Central memory CD8-positive, alpha-beta T cell (primary cell): ENCODE results near the gene ELMOD1.
"Not testable (repeated sequence)": the region's sequence is repeated elsewhere in the genome, so short reads cannot be mapped to it uniquely, and the experiment has no call there.

Source experiments
- ATAC-seq: fragments of 150-1000 bp; cut with Tn5 transposase; replicated peaks from 2 replicates; pipeline ENCODE4 v1.10.0; 2022; ENCODE audit warnings: mild to moderate bottlenecking, moderate FRiP score, moderate number of reproducible peaks; ENCODE audit not compliant: poor library complexity, severe bottlenecking; ENCODE audit errors: extremely low read depth
- DNase-seq, 2 donors: peaks; one replicate each; pipeline ENCODE4 v3.0.0; 2021; ENCODE audit warnings: low spot score in 2 of 2
- H3K27ac Mint-ChIP-seq: one replicate; pipeline ENCODE4 v1.8.0; 2022; ENCODE audit warnings: low read depth, mild to moderate bottlenecking, moderate library complexity, mixed read lengths
- H3K27me3 Mint-ChIP-seq: one replicate; pipeline ENCODE4 v1.8.0; 2022; ENCODE audit warnings: mixed read lengths
- H3K36me3 Mint-ChIP-seq: one replicate; pipeline ENCODE4 v1.8.0; 2022; ENCODE audit warnings: mild to moderate bottlenecking, moderate library complexity, mixed read lengths; ENCODE audit not compliant: insufficient read depth
- H3K4me1 Mint-ChIP-seq: one replicate; pipeline ENCODE4 v1.8.0; 2022; ENCODE audit warnings: mixed read lengths
- H3K4me3 Mint-ChIP-seq: one replicate; pipeline ENCODE4 v1.8.0; 2022; ENCODE audit warnings: mild to moderate bottlenecking, moderate library complexity, mixed read lengths
- H3K9me3 Mint-ChIP-seq: one replicate; pipeline ENCODE4 v1.8.0; 2022; ENCODE audit warnings: mixed read lengths

Gene ELMOD1

GRCh38 chr11:107590460-107591377 is at the start of gene ELMOD1:
Gene ELMOD1 (plus strand): TSS chr11:107591147. CDS start chr11:107618190, 27,043 bp downstream.
- peak within 1 kb of the TSS; percentile 82 for H3K4me3 Mint-ChIP-seq
- DNase-seq, result peak in 1 of 2 donors; percentile 17

GRCh38 chr11:107545101-107545514 is 45.8 kb upstream of the ELMOD1 start:
- DNase-seq (no peak), ATAC-seq (no peak)
- Mint-ChIP-seq H3K4me1 (peaks cover 8% of the 10 kb centered on the region), H3K4me3 (no peak overlapping the region), H3K36me3 (peaks cover 36% of the 10 kb centered on the region), H3K27me3 (no peaks in the 10 kb centered on the region), H3K9me3 (no peaks in the 10 kb centered on the region), H3K27ac (no peak overlapping the region)

More at GRCh38 chr11:107590460-107591377, at the start of gene ELMOD1:
- Mint-ChIP-seq H3K36me3 (peaks cover 13% of the 10 kb centered on the region), H3K4me1 (peaks cover 23% of the 10 kb centered on the region), H3K9me3 (no peaks in the 10 kb centered on the region), H3K27ac (peak within 1 kb of the TSS; percentile 79), H3K27me3 (peaks cover 90% of the 10 kb centered on the region)
- peak; percentile 52 for ATAC-seq

- ATAC-seq, result no peak
- Mint-ChIP-seq H3K36me3 (peaks cover 41% of the 10 kb centered on the region), H3K27me3 (no peaks in the 10 kb centered on the region), H3K4me1 (no peaks in the 10 kb centered on the region), H3K27ac (no peak overlapping the region), H3K9me3 (no peaks in the 10 kb centered on the region), H3K4me3 (no peak overlapping the region)
- no peak for DNase-seq
Measured at GRCh38 chr11:107547961-107548360, 43.0 kb upstream of the ELMOD1 start.

GRCh38 chr11:107549253-107549953 is 41.5 kb upstream of the ELMOD1 start:
- Mint-ChIP-seq H3K27me3 (no peaks in the 10 kb centered on the region), H3K36me3 (peaks cover 50% of the 10 kb centered on the region), H3K27ac (no peak overlapping the region), H3K4me1 (no peaks in the 10 kb centered on the region), H3K4me3 (no peak overlapping the region), H3K9me3 (no peaks in the 10 kb centered on the region)
- DNase-seq (no peak), ATAC-seq (peak; percentile 32)

DNA sequence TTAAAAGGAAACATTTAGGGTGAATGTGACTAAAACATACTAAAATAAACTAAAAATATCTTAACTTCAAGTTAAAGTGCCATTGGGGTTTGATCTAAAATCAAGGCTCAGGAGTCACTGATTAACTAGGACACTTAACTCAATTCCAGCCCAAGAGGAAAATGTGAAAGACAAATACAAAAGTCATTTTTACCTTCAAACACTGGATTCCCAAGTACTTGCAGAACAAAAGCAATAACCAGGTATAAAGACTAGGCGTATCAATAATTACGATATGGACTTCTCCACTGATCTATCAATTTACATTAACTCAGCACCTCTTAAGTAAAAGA is 41.0 kb upstream of the ELMOD1 start:
- Mint-ChIP-seq H3K4me3 (no peak overlapping the region), H3K27me3 (no peaks in the 10 kb centered on the region), H3K4me1 (no peaks in the 10 kb centered on the region), H3K27ac (no peak overlapping the region), H3K9me3 (no peaks in the 10 kb centered on the region), H3K36me3 (peaks cover 46% of the 10 kb centered on the region)
- ATAC-seq (no peak), DNase-seq (no peak)

GRCh38 chr11:107550304-107550703 is 40.6 kb upstream of the ELMOD1 start:
- Mint-ChIP-seq H3K27ac (no peak overlapping the region), H3K9me3 (no peaks in the 10 kb centered on the region), H3K4me3 (no peak overlapping the region), H3K27me3 (no peaks in the 10 kb centered on the region), H3K4me1 (no peaks in the 10 kb centered on the region), H3K36me3 (peaks cover 46% of the 10 kb centered on the region)
- no peak for DNase-seq
- ATAC-seq, result no peak

- Mint-ChIP-seq H3K27me3 (no peaks in the 10 kb centered on the region), H3K9me3 (no peaks in the 10 kb centered on the region), H3K27ac (no peak overlapping the region), H3K4me1 (peaks cover 35% of the 10 kb centered on the region), H3K36me3 (peaks cover 11% of the 10 kb centered on the region), H3K4me3 (no peak overlapping the region)
- no peak for DNase-seq
- ATAC-seq, result no peak
Measured at GRCh38 chr11:107561688-107562087, 29.3 kb upstream of the ELMOD1 start.

DNA sequence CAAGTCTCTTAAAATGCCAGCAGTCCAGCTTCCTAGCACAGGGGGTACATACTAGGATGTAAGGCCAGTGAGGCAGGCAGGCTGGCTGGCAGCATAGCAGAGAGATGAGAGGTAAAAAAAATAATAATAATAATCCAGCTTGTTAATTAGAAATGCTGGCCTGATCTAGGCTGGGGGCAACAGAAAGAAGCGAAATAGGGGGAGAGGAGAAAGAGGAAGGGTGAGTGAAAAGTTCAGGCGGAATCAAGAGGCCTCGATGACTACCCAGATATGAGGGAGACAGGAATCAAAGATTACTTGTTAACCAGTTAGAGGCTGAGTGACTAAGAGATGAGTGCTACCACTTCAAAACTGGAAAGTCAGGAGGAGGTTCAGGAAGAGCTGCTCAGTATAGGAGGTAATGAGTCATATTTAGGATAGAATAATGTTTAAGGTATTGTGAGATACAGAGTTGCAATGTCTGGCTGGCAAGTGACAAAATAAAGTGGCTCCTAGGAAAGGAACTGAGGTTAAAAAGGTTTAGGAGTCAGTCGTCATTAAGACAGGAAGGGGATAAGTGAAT is 28.2 kb upstream of the ELMOD1 start:
- H3K4me3 Mint-ChIP-seq, result no peak overlapping the region
- DNase-seq, result no peak
- no peak for ATAC-seq
- no peaks in the 10 kb centered on the region for H3K9me3 Mint-ChIP-seq
- peaks cover 10% of the 10 kb centered on the region for H3K36me3 Mint-ChIP-seq
- H3K4me1 Mint-ChIP-seq, result peaks cover 36% of the 10 kb centered on the region
- no peaks in the 10 kb centered on the region for H3K27me3 Mint-ChIP-seq
- H3K27ac Mint-ChIP-seq, result peak overlapping the region; percentile 80

- ATAC-seq (no peak), DNase-seq (no peak)
- Mint-ChIP-seq H3K27ac (no peak overlapping the region), H3K27me3 (no peaks in the 10 kb centered on the region), H3K4me3 (no peak overlapping the region), H3K9me3 (no peaks in the 10 kb centered on the region), H3K4me1 (peaks cover 36% of the 10 kb centered on the region), H3K36me3 (peaks cover 10% of the 10 kb centered on the region)
Measured at GRCh38 chr11:107563702-107564101, 27.2 kb upstream of the ELMOD1 start.

DNA sequence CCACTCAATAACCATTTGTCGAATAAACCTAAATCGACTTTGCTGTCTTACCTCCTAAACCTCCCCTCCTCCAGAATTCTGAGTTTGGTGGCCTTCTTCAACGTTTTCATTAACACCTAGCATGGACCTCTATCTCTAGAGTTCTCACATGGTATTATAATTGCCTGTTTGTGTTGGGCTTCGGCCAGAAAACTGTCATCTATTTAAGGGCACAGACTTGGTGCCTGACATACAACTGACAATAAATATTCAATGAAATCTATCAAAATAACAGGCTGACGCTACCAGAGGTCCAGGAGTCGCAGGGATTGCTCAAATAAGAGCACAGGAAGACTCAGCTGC is 26.1 kb upstream of the ELMOD1 start:
- no peak for DNase-seq
- peaks cover 7% of the 10 kb centered on the region for H3K36me3 Mint-ChIP-seq
- peak overlapping the region; percentile 92 for H3K27ac Mint-ChIP-seq
- ATAC-seq, result no peak
- peak overlapping the region; percentile 97 for H3K4me3 Mint-ChIP-seq
- H3K9me3 Mint-ChIP-seq, result no peaks in the 10 kb centered on the region
- H3K27me3 Mint-ChIP-seq, result no peaks in the 10 kb centered on the region
- H3K4me1 Mint-ChIP-seq, result peaks cover 36% of the 10 kb centered on the region

GRCh38 chr11:107565219-107565937 is 25.6 kb upstream of the ELMOD1 start, which contains the start of gene ALKBH8:
Gene ALKBH8 (minus strand): TSS chr11:107565735. CDS start chr11:107560893, 4,842 bp downstream.
- ATAC-seq (peak; percentile 93), DNase-seq (peak; percentile 56 to 67)
- Mint-ChIP-seq H3K27me3 (no peaks in the 10 kb centered on the region), H3K4me3 (peak within 1 kb of the TSS; percentile 97), H3K36me3 (peaks cover 6% of the 10 kb centered on the region), H3K27ac (peak within 1 kb of the TSS; percentile 92), H3K9me3 (no peaks in the 10 kb centered on the region), H3K4me1 (peaks cover 36% of the 10 kb centered on the region)

DNA sequence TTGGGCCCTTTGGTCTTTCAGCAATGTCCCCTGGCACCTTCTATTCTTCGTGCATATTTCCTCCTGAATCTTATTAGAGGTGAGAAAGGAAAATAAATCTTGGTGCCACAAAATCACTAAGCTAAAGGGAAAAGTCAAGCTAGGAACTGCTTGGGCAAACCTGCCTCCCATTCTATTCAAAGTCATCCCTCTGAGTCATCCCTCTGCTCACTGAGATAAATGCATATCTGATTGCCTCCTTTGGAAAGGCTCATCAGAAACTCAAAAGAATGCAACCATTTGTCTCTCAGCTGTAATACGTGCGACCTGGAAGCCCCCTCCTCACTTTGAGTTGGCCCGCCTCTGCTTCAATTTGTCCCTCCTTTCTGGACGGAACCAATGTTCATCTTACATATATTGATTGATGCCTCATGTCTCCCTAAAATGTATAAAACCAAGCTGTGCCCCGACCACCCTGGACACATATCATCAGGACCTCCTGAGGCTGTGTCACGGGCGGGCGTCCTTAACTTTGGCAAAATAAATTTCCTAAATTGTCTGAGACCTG is 24.9 kb upstream of the ELMOD1 start:
- ATAC-seq, H3K27me3 Mint-ChIP-seq, H3K9me3 Mint-ChIP-seq, DNase-seq, H3K36me3 Mint-ChIP-seq: not testable (repeated sequence)
- peak overlapping the region; percentile 92 for H3K27ac Mint-ChIP-seq
- H3K4me3 Mint-ChIP-seq, result peak overlapping the region; percentile 97
- peaks cover 36% of the 10 kb centered on the region for H3K4me1 Mint-ChIP-seq
